GM19193 (cell line): ENCODE measurements around the gene CBLC.

Experiments used
- POLR2A ChIP-seq: IDR thresholded peaks from 4 replicates; pipeline ENCODE4 v1.6.1; 2011; ENCODE audit not compliant: insufficient read depth, insufficient read length; ENCODE audit errors: extremely low read depth

CBLC gene

DNA sequence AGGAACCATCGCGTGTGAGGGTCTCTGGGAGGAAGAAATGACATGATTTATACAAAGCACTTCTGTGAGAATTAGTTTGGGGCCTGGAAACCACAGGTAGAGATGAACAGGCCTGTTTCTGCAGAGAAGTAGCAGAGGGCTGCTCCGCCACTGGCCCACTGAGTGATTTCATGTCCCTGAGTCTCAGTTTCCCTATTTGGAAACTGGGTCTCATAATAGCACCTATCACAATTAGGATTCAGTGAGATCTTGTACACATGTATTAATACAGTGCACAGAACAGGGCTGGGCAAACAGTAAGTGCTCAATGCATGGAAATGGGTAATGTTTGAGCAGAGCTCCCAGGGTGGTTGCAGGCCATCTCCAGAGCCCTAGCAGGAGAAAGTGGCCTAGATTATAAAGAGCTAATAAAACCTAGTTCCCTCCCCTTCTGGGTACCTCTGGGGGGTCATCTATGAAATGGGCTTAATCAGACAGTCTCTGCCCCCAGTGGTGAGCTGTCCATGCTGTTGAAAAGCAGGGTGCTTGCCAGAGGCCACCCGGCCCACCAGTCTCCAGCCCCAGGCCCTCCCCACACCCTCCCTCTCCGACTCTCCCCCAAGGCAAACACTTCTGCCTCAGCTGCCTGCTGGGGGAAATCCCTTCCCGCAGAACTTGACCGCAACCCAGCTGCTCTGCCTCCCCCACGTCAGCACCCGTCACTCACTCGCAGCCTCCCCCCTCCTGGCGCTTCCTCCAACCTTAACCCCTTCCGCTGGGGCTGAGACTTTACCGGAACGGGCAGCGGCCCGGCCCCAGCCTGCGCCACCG lies 24.7 kb upstream of the CBLC start:
- peak; percentile 53 for TF ChIP-seq POLR2A

DNA sequence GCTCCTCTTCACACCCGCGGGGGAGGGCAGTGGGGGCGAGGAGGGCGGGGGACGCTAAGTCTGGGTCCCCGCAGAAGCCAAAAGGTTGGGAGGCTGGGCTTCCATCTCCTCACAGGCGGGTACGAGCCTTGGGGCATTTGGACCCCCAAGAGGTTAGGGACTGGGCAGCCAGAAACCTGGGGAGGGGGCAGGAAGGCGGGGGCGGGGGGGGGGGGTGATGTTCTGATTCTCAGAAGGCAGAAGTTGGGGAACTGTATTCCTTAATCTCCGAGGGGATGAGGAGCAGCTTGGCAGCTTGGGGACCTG lies 24.1 kb upstream of the CBLC start:
- no peak for TF ChIP-seq POLR2A

DNA sequence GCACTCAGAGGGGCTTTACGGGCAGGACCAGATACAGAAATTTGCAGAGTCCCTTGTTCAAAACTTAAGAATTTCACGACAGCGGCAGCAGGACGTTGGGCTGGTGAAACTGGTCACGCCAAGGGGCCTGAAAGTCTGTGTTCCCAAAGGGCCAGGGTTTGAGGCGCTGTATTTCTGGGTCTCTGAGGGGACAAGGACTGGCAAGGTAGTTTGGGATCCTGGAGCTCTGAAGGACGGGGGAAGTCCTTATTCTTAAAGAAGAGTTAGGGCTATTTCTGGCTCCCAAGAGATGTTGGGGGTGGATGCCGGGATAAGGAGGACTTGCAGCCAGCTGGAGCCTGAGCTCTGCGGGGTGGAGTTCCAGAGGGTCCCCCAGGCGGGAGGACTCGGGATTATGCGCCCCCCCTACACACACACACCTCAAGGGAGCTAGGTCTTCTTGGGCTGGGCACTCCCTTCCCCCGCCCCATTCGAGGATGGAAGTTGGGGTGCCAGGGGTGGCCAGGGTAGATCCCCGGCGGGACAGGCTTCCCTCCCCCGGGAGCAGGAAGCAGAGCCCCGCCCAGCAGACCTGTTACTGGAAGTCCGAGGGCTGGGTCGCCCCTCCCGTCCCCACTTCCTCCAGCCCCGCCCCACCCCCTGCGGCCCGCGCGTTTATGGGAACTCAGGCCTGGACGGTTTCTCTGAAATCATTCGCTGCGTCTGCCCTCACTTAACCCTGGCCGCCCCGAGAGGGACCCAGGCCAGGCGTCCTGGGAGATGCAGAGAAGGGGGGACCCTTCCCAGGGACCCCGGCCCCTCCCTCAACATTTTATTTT lies 23.5 kb upstream of the CBLC start:
- TF ChIP-seq POLR2A: peak; percentile 73

DNA sequence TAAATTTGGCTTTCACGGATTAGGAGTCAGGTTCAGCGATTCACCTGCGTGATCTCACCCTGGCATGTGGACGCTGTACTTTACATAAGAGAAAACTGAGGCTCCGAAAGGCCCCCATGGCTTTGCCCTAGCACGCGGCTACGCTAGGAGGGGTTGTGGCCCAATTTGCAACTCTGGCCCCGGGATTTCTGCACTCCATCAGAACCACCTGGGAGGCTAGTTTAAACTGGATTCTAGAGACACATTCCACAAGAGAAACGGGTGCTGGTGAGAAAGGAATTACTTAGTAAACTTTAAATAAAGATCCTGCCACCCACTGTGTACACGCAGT lies 23.0 kb upstream of the CBLC start:
- TF ChIP-seq POLR2A: no peak

DNA sequence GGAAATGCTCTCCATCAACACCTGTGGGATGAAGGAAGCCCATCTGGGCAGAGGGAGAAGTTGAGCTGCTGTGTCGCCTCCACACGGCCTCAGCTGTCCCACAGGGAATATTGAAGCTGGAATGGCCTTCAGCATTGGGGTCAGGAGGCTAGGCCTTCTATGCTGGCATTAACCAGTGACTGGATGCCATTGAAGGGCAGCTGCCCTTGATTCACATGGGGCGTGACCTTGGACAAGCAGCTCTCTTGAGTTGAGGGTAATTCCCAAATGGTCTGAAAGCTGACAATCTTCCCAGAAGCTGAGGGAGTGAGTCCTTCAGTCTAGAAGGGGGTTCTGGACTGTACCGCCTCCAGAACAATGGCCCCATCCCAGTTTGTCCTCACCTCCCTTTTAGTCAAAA lies 22.5 kb upstream of the CBLC start:
- TF ChIP-seq POLR2A: no peak

DNA sequence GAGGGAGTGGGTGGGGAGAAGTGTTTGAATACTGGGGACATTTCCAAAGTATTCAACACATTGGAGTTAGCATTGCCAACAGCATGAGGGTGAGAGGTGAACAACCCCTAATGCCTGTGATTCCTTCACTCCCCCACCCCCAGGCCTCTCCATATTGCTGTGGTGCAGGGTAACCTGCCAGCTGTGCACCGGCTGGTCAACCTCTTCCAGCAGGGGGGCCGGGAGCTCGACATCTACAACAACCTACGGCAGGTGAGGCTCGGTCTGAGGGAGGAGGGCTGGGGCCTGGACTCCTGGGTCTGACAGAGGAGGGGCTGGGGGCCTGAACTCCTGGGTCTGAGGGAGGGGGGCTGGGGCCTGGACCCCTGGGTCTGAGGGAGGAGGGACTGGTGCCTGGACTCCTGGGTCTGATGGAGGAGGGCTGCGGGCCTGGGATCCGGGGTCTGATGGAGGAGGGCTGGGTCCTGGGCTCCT lies 21.6 kb upstream of the CBLC start:
- TF ChIP-seq POLR2A: no peak

DNA sequence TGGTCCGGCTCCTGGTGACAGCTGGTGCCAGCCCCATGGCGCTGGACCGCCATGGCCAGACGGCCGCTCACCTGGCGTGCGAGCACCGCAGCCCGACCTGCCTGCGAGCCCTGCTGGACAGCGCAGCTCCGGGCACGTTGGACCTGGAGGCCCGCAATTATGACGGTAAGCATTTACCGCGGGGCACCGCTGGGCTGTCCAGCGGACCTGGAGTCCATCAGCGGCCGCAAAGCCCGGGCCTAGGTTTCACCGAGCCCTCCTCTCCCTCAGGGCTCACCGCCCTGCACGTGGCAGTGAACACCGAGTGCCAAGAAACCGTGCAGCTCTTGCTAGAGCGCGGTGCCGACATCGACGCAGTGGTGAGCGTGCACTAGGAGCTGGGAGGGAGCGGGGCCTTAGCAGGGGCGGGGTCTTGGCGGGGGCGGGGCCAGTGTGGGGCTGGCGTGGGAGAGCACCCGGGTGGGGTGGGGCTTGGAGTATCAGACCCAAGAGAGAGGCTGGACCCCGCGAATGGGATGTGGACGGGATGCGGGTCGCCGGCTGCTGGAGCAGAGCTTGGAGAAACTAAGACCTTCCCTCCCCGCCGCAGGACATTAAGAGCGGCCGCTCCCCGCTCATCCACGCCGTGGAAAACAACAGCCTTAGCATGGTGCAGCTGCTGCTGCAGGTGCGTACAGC lies 20.5 kb upstream of the CBLC start:
- TF ChIP-seq POLR2A: no peak

DNA sequence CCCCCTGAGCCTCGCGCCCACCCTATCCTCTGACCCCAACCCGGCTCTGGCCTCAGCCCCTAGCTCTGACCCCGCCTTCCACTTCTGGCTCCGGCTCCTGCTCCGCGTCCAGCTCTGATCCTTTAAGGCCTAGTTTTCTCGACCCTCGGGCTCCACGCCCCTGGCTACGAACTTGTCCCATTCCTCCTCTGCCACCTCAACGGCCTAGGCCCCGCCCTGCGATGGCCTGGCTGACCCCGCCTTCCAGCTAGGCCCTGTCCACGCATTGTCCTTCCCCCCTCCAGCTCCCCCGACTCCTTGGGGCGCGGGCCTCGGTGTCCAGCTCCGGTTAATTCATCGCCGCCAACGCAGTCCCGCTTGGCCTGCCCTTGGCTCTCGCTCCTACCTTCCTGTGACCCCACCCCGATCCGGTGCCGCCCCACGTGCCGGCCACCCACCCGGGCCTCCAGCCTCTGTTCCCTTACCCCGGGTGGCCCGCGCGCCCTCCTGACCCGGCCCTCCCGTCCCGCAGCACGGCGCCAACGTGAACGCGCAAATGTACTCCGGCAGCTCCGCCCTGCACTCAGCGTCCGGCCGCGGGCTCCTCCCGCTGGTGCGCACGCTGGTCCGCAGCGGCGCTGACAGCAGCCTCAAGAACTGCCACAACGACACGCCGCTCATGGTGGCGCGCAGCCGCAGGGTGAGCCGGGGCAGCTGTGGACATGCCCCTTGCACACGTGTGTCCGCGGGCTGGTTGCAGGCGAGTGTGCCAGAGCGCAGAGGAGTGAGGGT lies 19.8 kb upstream of the CBLC start:
- no peak for TF ChIP-seq POLR2A

DNA sequence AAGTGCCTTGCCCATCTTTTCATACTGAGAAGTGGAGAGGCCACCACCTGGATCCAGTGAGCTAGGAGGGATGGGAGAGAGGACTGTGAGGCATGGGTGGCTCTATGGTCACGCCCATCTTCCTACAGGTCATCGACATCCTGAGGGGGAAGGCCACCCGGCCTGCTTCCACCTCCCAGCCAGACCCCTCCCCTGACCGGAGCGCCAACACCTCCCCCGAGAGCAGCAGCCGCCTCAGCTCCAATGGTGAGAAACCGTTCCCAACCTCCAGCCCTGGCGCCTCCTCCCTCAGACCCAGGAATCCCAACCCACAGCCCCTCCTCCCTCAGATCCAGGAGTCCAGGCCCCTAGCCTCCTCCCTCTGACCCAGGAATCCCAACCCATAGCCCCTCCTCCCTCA lies 19.1 kb upstream of the CBLC start:
- no peak for TF ChIP-seq POLR2A

DNA sequence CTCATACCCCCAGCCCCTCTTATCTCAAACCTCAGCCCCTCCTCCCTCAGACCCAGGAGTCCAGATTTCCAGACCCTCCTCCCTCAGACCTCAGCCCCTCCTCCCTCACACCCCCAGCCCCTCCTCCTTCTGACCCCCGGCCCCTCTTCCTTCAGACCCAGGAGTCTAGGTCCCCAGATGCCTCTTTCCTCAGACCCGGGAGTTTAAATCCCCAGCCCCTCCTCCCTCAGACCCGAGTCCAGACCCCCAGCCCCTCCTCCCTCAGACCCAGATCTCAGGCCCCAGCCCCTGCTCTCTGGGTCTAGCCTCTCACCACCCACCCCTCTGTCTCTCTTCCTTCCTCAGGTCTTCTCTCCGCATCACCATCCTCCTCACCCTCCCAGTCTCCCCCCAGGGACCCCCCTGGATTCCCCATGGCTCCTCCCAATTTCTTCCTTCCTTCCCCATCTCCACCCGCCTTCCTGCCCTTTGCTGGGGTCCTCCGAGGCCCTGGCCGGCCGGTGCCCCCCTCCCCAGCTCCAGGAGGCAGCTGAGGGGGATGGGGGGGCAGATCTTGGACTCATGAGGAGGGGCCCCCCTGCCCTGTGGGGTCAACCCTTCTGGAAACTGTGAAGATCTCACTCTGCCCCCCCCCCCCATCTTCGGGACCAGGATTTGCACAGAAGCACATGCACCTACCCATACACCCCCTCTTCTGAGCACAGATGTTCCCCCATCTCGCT lies 18.4 kb upstream of the CBLC start:
- no peak for TF ChIP-seq POLR2A

DNA sequence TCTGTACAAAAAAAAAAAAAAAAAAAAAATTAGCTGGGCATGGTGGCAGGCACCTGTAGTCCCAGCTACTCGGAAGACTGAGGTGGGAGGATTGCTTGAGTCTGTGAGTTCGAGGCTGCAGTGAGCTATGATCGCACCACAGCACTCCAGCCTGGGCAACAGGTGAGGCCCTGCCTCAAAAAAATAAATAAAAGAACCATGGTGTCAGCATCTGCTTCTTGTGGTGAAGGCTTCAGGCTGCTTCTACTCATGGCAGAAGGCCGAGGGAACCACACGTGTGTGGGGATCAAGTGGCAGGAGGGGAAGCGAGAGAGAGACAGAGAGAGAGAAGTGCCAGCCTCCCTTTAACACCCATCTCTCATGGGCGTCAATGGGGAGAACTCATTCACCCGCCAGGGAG lies 15.7 kb upstream of the CBLC start:
- TF ChIP-seq POLR2A: no peak

DNA sequence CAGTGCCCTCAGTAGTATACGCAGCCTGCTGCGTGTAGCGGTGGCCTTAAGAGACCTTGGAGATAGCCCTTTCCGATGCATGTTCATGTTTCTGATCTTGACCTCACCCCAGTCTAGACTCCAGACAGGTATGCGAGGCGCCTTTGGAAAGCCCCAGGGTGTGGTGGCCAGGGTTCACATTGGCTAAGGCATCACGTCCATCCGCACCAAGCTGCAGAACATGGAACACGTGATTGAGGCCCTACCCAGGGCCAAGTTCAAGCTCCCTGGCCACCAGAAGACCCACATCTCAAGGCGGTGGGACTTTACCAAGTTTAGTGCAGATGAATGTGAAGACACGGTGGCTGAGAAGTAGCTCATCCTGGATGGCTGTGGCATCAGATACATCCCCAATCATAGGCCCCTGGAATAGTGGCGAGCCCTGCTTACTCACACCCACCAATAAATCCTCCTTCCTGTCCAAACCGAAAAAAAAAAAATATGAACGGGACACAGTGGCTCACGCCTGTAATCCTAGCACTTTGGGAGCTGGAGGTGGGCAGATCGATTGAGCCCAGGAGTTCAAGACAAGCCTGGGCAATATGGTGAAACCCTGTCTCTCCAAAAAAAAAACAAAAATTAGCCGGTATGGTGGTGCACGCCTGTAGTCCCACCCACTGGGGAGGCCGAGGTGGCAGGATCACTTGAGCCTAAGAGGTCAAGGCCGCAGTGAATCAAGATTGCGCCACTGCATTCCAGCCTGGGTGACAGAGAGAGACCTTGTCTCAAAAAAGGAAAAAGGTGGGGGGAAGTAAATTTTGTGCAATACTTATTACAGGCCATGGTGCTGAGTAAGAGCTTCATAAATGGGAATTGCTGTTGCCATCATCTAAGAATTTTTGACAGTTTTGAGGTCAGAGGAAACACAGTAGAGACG lies 12.4 kb upstream of the CBLC start:
- no peak for TF ChIP-seq POLR2A

DNA sequence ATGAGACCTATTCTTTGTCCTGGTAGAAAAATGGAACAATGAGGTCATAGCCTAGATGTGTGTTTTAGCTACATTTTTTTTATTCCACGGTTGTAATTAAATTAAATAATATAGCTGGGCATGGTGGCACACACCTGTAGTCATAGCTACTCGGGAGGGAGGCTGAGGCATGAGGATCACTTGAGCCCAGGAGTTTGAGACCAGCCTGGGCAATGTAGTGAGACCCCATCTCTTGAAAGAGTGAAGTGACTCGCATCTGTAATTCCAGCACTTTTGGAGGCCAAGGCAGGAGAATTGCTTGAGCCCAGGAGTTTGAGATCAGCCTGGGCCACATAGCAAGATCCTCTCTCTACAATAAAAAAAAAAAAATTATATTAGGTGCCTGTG lies 11.7 kb upstream of the CBLC start:
- TF ChIP-seq POLR2A: no peak

DNA sequence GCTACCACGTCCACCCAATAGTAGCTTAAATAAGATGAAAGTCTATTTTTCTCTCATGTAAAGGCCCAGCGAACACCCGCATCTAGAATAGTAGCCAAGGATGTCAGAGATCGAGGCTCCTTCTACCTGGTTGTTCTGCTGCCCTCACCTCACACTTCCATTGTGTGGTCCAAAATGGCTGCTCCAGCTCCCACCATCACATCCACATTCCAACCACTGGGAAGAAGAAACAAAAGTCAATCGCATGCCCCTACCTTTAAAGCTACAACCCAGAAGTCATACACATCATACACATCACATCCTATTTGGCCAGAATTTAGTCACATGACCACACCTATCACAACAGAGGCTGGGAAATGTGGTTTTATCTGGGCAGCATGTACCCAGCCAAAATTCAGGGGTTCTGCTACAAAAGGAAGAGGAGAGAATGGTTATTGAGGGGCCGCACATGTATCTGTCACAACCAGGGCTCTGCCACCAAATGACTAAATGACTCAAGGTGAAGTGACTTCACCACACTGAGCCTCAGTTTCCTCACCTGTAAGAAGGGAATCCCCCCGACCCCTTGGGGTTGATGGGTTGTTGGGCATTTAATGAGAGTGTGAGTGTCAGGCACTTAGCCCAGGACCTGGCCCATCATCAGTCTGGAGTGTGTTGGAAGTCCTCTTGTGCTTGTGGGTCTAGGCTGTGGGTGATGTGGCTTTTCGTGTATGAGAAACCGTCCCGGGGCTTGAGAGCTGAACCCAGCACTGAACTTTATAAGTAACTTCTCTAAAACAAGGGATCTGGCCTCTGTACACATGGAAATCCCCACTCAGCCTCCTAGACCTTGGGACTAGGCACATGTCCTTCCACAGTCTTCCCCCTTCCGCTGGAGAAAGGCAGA lies 10.2 kb upstream of the CBLC start:
- TF ChIP-seq POLR2A: no peak
